HL-60 (cell line): ENCODE data around the gene CST9L.

Source experiments
- CTCF ChIP-seq: IDR thresholded peaks from one replicate; pipeline ENCODE4 v1.5.1; 2011; ENCODE audit warnings: low read length, control low read depth, inconsistent platforms; ENCODE audit not compliant: insufficient read depth
- GABPA ChIP-seq: IDR thresholded peaks from 2 replicates; pipeline ENCODE4 v1.6.1; 2012; ENCODE audit warnings: low read depth
- POLR2AphosphoS5 ChIP-seq: IDR thresholded peaks from 2 replicates; pipeline ENCODE4 v1.6.1; 2012; ENCODE audit warnings: low read depth
- REST ChIP-seq: IDR thresholded peaks from 2 replicates; pipeline ENCODE4 v1.6.1; 2012; ENCODE audit warnings: low read depth; ENCODE audit not compliant: insufficient replicate concordance
- SPI1 ChIP-seq: IDR thresholded peaks from 2 replicates; pipeline ENCODE4 v1.6.1; 2012; ENCODE audit warnings: low read depth, mild to moderate bottlenecking, borderline replicate concordance

- TF ChIP-seq CTCF (no peak), POLR2AphosphoS5 (no peak), SPI1 (no peak), GABPA (no peak), REST (no peak)
Measured at GRCh38 chr20:23614163-23614562, 45.9 kb upstream of the CST9L start.
